ENCODE data around the gene RDH5. TPM values are rescaled to one million over a fixed set of nuclear protein-coding genes. Genes with fewer than 3 reads are reported as not detected.
A peak's percentile ranks its signal among the peaks of the same experiment; 100 is the strongest.

RDH5 gene
- 51.0 and 63.1 TPM in 2 replicates for total RNA-seq (2012; rRNA removed)

GRCh38 chr12:55720071-55720564, at the start of gene RDH5:
Gene RDH5 (plus strand): TSS chr12:55720393. CDS start chr12:55721185, 792 bp downstream.
- Histone ChIP-seq H3K9ac (ENCODE audit: low read depth, low read length) (peak within 1 kb of the TSS; percentile 76), H3K4me2 (ENCODE audit: low read length) (peak within 1 kb of the TSS; percentile 89), H3K9me3 (replicated peaks; ENCODE audit: low read length) (no peaks in the 10 kb centered on the region), H3K27me3 (ENCODE audit: control insufficient read depth, insufficient read depth, low read length) (no peaks in the 10 kb centered on the region), H3K36me3 (ENCODE audit: insufficient read depth, low read length) (peaks cover 21% of the 10 kb centered on the region), H3K4me3 (ENCODE audit: low read length) (peak within 1 kb of the TSS; percentile 65), H3K4me1 (ENCODE audit: control insufficient read depth, insufficient read depth, low read length) (peaks cover 88% of the 10 kb centered on the region)

DNA sequence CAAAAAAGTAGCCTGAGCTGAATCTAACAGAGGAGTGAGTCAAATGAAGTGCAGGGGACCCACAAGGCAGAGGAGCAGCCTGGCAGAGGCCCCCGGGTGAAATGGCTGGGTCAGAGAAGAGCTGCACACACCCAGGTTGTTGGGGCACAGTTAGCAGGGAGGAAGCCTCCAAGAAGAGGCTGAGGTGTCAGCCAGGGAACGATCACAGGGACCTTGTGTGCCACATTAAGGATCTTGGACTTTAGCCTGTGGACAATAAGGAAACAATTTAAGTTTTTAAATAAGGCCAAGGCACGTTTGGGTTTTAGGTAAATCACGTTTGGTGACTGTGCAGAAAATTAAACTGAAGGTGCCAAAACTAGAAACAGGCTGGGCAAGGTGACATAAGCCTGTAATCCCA, 48.4 kb upstream of the RDH5 start:
- no peaks in the 10 kb centered on the region for H3K36me3 ChIP-seq (ENCODE audit: insufficient read depth, low read length)
- no peak overlapping the region for H3K4me2 ChIP-seq (ENCODE audit: low read length)
- H3K9me3 ChIP-seq (replicated peaks; ENCODE audit: low read length), result no peaks in the 10 kb centered on the region
- H3K27me3 ChIP-seq (ENCODE audit: control insufficient read depth, insufficient read depth, low read length), result no peaks in the 10 kb centered on the region
- no peak overlapping the region for H3K9ac ChIP-seq (ENCODE audit: low read depth, low read length)
- no peak overlapping the region for H3K4me3 ChIP-seq (ENCODE audit: low read length)
- no peaks in the 10 kb centered on the region for H3K4me1 ChIP-seq (ENCODE audit: control insufficient read depth, insufficient read depth, low read length)

- H3K9me3 ChIP-seq (replicated peaks; ENCODE audit: low read length), result no peaks in the 10 kb centered on the region
- no peak overlapping the region for H3K4me3 ChIP-seq (ENCODE audit: low read length)
- no peaks in the 10 kb centered on the region for H3K4me1 ChIP-seq (ENCODE audit: control insufficient read depth, insufficient read depth, low read length)
- H3K36me3 ChIP-seq (ENCODE audit: insufficient read depth, low read length), result no peaks in the 10 kb centered on the region
- H3K9ac ChIP-seq (ENCODE audit: low read depth, low read length), result no peak overlapping the region
- H3K4me2 ChIP-seq (ENCODE audit: low read length), result no peak overlapping the region
- no peaks in the 10 kb centered on the region for H3K27me3 ChIP-seq (ENCODE audit: control insufficient read depth, insufficient read depth, low read length)
Observed at GRCh38 chr12:55673638-55674037, 46.6 kb upstream of the RDH5 start.

- H3K36me3 ChIP-seq (ENCODE audit: insufficient read depth, low read length), result no peaks in the 10 kb centered on the region
- no peaks in the 10 kb centered on the region for H3K9me3 ChIP-seq (replicated peaks; ENCODE audit: low read length)
- no peak overlapping the region for H3K9ac ChIP-seq (ENCODE audit: low read depth, low read length)
- H3K4me2 ChIP-seq (ENCODE audit: low read length), result no peak overlapping the region
- H3K27me3 ChIP-seq (ENCODE audit: control insufficient read depth, insufficient read depth, low read length), result no peaks in the 10 kb centered on the region
- H3K4me3 ChIP-seq (ENCODE audit: low read length), result no peak overlapping the region
- H3K4me1 ChIP-seq (ENCODE audit: control insufficient read depth, insufficient read depth, low read length), result no peaks in the 10 kb centered on the region
Observed at GRCh38 chr12:55675666-55676065, 44.5 kb upstream of the RDH5 start.

DNA sequence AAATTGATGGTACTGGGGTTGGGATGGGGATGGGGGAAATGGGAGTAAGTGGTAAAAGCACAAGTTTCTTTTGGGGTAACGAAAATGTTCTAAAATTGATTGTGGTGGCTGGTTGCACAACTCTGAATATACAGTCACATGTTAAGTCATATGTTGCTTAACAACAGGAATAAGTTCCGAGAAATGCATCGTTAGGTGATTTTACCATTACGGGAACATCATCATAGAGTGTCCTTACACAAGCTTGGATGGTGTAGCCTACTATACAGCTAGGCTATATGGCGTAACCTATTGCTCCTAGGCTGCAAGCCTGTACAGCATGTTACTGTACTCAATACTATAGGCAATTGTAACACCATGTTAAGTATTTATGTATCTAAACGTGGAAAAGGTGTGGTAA, 43.5 kb upstream of the RDH5 start:
- Histone ChIP-seq H3K4me3 (ENCODE audit: low read length) (no peak overlapping the region), H3K9ac (ENCODE audit: low read depth, low read length) (no peak overlapping the region), H3K9me3 (replicated peaks; ENCODE audit: low read length) (no peaks in the 10 kb centered on the region), H3K36me3 (ENCODE audit: insufficient read depth, low read length) (no peaks in the 10 kb centered on the region), H3K4me2 (ENCODE audit: low read length) (no peak overlapping the region), H3K27me3 (ENCODE audit: control insufficient read depth, insufficient read depth, low read length) (no peaks in the 10 kb centered on the region), H3K4me1 (ENCODE audit: control insufficient read depth, insufficient read depth, low read length) (peaks cover 8% of the 10 kb centered on the region)

GRCh38 chr12:55679691-55680090, 40.5 kb upstream of the RDH5 start:
- peaks cover 35% of the 10 kb centered on the region for H3K4me1 ChIP-seq (ENCODE audit: control insufficient read depth, insufficient read depth, low read length)
- no peak overlapping the region for H3K9ac ChIP-seq (ENCODE audit: low read depth, low read length)
- H3K9me3 ChIP-seq (replicated peaks; ENCODE audit: low read length), result no peaks in the 10 kb centered on the region
- H3K27me3 ChIP-seq (ENCODE audit: control insufficient read depth, insufficient read depth, low read length), result no peaks in the 10 kb centered on the region
- H3K4me2 ChIP-seq (ENCODE audit: low read length), result no peak overlapping the region
- no peak overlapping the region for H3K4me3 ChIP-seq (ENCODE audit: low read length)
- peaks cover 7% of the 10 kb centered on the region for H3K36me3 ChIP-seq (ENCODE audit: insufficient read depth, low read length)

GRCh38 chr12:55681142-55682077, 38.8 kb upstream of the RDH5 start:
- Histone ChIP-seq H3K4me2 (ENCODE audit: low read length) (peak overlapping the region; percentile 91), H3K4me1 (ENCODE audit: control insufficient read depth, insufficient read depth, low read length) (peaks cover 36% of the 10 kb centered on the region), H3K27me3 (ENCODE audit: control insufficient read depth, insufficient read depth, low read length) (no peaks in the 10 kb centered on the region), H3K9ac (ENCODE audit: low read depth, low read length) (peak overlapping the region; percentile 64), H3K36me3 (ENCODE audit: insufficient read depth, low read length) (peaks cover 14% of the 10 kb centered on the region), H3K4me3 (ENCODE audit: low read length) (peak overlapping the region; percentile 72), H3K9me3 (replicated peaks; ENCODE audit: low read length) (no peaks in the 10 kb centered on the region)

GRCh38 chr12:55682087-55682796, 38.0 kb upstream of the RDH5 start:
- Histone ChIP-seq H3K4me3 (ENCODE audit: low read length) (peak overlapping the region; percentile 72), H3K36me3 (ENCODE audit: insufficient read depth, low read length) (peaks cover 14% of the 10 kb centered on the region), H3K9me3 (replicated peaks; ENCODE audit: low read length) (no peaks in the 10 kb centered on the region), H3K27me3 (ENCODE audit: control insufficient read depth, insufficient read depth, low read length) (no peaks in the 10 kb centered on the region), H3K4me2 (ENCODE audit: low read length) (peak overlapping the region; percentile 91), H3K9ac (ENCODE audit: low read depth, low read length) (peak overlapping the region; percentile 64), H3K4me1 (ENCODE audit: control insufficient read depth, insufficient read depth, low read length) (peaks cover 36% of the 10 kb centered on the region)

DNA sequence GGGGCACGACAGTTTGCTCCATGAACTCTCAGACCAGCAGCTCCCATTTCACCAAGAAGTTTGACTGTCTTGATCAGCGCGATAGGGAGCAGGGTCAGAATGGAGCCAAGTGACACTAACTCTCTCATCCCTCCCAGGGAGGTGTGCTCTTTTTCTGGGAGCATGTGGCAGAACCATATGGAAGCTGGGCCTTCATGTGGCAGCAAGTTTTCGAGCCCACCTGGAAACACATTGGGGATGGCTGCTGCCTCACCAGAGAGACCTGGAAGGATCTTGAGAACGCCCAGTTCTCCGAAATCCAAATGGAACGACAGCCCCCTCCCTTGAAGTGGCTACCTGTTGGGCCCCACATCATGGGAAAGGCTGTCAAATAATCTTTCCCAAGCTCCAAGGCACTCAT, 36.5 kb upstream of the RDH5 start:
- Histone ChIP-seq H3K4me2 (ENCODE audit: low read length) (peak overlapping the region; percentile 91), H3K27me3 (ENCODE audit: control insufficient read depth, insufficient read depth, low read length) (no peaks in the 10 kb centered on the region), H3K9me3 (replicated peaks; ENCODE audit: low read length) (no peaks in the 10 kb centered on the region), H3K9ac (ENCODE audit: low read depth, low read length) (no peak overlapping the region), H3K4me3 (ENCODE audit: low read length) (peak overlapping the region; percentile 43), H3K36me3 (ENCODE audit: insufficient read depth, low read length) (peaks cover 20% of the 10 kb centered on the region), H3K4me1 (ENCODE audit: control insufficient read depth, insufficient read depth, low read length) (peaks cover 36% of the 10 kb centered on the region)

- Histone ChIP-seq H3K4me3 (ENCODE audit: low read length) (no peak overlapping the region), H3K9ac (ENCODE audit: low read depth, low read length) (no peak overlapping the region), H3K36me3 (ENCODE audit: insufficient read depth, low read length) (peaks cover 23% of the 10 kb centered on the region)
Observed at GRCh38 chr12:55684761-55685370, 35.3 kb upstream of the RDH5 start.

GRCh38 chr12:55685671-55686070, 34.5 kb upstream of the RDH5 start:
- no peak overlapping the region for H3K4me3 ChIP-seq (ENCODE audit: low read length)
- H3K27me3 ChIP-seq (ENCODE audit: control insufficient read depth, insufficient read depth, low read length), result no peaks in the 10 kb centered on the region
- H3K9me3 ChIP-seq (replicated peaks; ENCODE audit: low read length), result no peaks in the 10 kb centered on the region
- no peak overlapping the region for H3K9ac ChIP-seq (ENCODE audit: low read depth, low read length)
- H3K4me1 ChIP-seq (ENCODE audit: control insufficient read depth, insufficient read depth, low read length), result peaks cover 36% of the 10 kb centered on the region
- H3K4me2 ChIP-seq (ENCODE audit: low read length), result no peak overlapping the region
- peaks cover 23% of the 10 kb centered on the region for H3K36me3 ChIP-seq (ENCODE audit: insufficient read depth, low read length)

More at GRCh38 chr12:55684761-55685370, 35.3 kb upstream of the RDH5 start:
- peaks cover 36% of the 10 kb centered on the region for H3K4me1 ChIP-seq (ENCODE audit: control insufficient read depth, insufficient read depth, low read length)
- H3K9me3 ChIP-seq (replicated peaks; ENCODE audit: low read length), result no peaks in the 10 kb centered on the region
- peak overlapping the region; percentile 91 for H3K4me2 ChIP-seq (ENCODE audit: low read length)
- no peaks in the 10 kb centered on the region for H3K27me3 ChIP-seq (ENCODE audit: control insufficient read depth, insufficient read depth, low read length)

All from skeletal muscle satellite cell (primary cell).